ENCODE measurements around the gene RAF1. TPM values are rescaled to one million over a fixed set of nuclear protein-coding genes. Genes with fewer than 3 reads are reported as not detected.

RAF1 gene
- total and polyA plus RNA-seq, 2 donors (not counting 1 experiment from before 2014, with no cell fraction given) = 134 to 258 TPM

DNA sequence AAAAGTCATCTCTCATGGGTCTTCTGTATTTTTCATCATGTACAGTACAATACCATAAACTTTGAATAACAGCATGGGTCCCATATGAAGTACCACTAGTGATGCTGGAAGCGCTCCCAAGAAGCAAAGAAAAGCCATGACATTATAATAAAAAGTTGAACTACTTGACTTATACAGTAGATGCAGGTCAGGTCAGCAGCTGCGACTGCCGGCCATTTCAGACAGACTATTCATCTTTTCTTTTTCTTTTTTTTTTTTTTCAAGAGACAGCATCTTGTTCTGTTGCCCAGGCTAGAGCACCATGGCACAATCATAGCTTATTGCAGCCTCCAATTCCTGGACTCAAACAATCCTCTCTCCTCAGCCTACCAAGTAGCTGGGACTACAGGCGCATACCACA lies 10.2 kb downstream of the RAF1 start:
- Histone ChIP-seq H3K79me2 (ENCODE audit: control insufficient read depth, insufficient read depth, low read length) (peaks cover 94% of the 10 kb centered on the region), H3K9ac (ENCODE audit: insufficient read depth, low read length) (no peak overlapping the region), H3K4me2 (ENCODE audit: extremely low read depth, insufficient read depth, low read length) (no peak overlapping the region), H4K20me1 (ENCODE audit: control insufficient read depth, extremely low read depth, insufficient read depth, low read length) (no peaks in the 10 kb centered on the region), H3K4me1 (ENCODE audit: control insufficient read depth, extremely low read depth, insufficient read depth, low read length) (peaks cover 12% of the 10 kb centered on the region), H3K9me3 (ENCODE audit: control insufficient read depth, insufficient read depth, low read depth, low read length) (no peaks in the 10 kb centered on the region), H3K27ac (ENCODE audit: insufficient read depth, low read length) (no peak overlapping the region), H2AFZ (ENCODE audit: low read length) (no peak overlapping the region), H3K27me3 (ENCODE audit: control insufficient read depth, insufficient read depth, low read length) (no peaks in the 10 kb centered on the region), H3K36me3 (ENCODE audit: control insufficient read depth, insufficient read depth, low read length) (no peaks in the 10 kb centered on the region), H3K4me3 (replicated peaks in 1 of 4; ENCODE audit: control extremely low read depth in 1 of 4, insufficient read depth in 1 of 4, low read depth in 3 of 4, low read length in 4 of 4) (no peak overlapping the region)
- TF ChIP-seq, protein P1, sequence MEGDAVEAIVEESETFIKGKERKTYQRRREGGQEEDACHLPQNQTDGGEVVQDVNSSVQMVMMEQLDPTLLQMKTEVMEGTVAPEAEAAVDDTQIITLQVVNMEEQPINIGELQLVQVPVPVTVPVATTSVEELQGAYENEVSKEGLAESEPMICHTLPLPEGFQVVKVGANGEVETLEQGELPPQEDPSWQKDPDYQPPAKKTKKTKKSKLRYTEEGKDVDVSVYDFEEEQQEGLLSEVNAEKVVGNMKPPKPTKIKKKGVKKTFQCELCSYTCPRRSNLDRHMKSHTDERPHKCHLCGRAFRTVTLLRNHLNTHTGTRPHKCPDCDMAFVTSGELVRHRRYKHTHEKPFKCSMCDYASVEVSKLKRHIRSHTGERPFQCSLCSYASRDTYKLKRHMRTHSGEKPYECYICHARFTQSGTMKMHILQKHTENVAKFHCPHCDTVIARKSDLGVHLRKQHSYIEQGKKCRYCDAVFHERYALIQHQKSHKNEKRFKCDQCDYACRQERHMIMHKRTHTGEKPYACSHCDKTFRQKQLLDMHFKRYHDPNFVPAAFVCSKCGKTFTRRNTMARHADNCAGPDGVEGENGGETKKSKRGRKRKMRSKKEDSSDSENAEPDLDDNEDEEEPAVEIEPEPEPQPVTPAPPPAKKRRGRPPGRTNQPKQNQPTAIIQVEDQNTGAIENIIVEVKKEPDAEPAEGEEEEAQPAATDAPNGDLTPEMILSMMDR (conservative IDR thresholded peaks at IDR 0.05 in 1 of 2, IDR thresholded peaks at IDR 0.05 in 1 of 2; ENCODE audit: low read depth in 1 of 2, low read length in 2 of 2) = no peak
- no peak for TF ChIP-seq EZH2 (IDR thresholded peaks at IDR 0.05; ENCODE audit: low read length, missing control alignments)
- peak; percentile 9 to 64 for DNase-seq (ENCODE audit: low read depth in 2 of 2)

DNA sequence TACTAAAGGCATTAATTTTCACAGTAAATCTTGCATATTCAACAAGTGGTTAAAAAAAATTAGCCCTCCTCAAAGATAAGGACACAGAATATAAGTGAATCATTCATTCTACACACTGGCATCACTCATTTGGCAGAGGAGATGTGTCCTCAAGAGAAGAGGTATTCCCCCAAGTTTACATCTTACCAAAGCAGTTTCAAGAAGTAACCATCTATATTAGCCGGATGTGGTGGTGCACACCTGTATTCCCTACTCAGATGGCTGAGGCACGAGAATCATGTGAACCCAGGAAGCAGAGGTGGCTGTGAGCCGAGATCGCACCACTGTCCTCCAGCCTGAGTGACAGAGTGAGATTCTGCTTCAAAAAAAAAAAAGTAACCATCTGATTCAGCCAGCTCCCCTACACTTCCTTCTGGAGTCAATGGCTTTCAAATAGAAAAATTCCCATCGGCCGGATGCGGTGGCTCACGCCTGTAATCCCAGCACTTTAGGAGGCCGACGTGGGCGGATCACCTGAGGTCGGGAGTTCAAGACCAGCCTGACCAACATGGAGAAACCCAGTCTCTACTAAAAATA lies 15.4 kb downstream of the RAF1 start:
- no peak overlapping the region for H2AFZ ChIP-seq (ENCODE audit: low read length)
- H3K27me3 ChIP-seq (ENCODE audit: control insufficient read depth, insufficient read depth, low read length) = no peaks in the 10 kb centered on the region
- H3K36me3 ChIP-seq (ENCODE audit: control insufficient read depth, insufficient read depth, low read length) = no peaks in the 10 kb centered on the region
- no peak overlapping the region for H3K4me3 ChIP-seq (replicated peaks in 1 of 4; ENCODE audit: control extremely low read depth in 1 of 4, insufficient read depth in 1 of 4, low read depth in 3 of 4, low read length in 4 of 4)
- no peak overlapping the region for H3K9ac ChIP-seq (ENCODE audit: insufficient read depth, low read length)
- peaks cover 87% of the 10 kb centered on the region for H3K79me2 ChIP-seq (ENCODE audit: control insufficient read depth, insufficient read depth, low read length)
- no peak for DNase-seq (ENCODE audit: low read depth in 2 of 2)
- H3K27ac ChIP-seq (ENCODE audit: insufficient read depth, low read length) = no peak overlapping the region
- H3K4me2 ChIP-seq (ENCODE audit: extremely low read depth, insufficient read depth, low read length) = no peak overlapping the region
- TF ChIP-seq, protein P1 (conservative IDR thresholded peaks at IDR 0.05 in 1 of 2, IDR thresholded peaks at IDR 0.05 in 1 of 2; ENCODE audit: low read depth in 1 of 2, low read length in 2 of 2) = no peak
- TF ChIP-seq EZH2 (IDR thresholded peaks at IDR 0.05; ENCODE audit: low read length, missing control alignments) = no peak
- H3K9me3 ChIP-seq (ENCODE audit: control insufficient read depth, insufficient read depth, low read depth, low read length) = no peaks in the 10 kb centered on the region
- peaks cover 9% of the 10 kb centered on the region for H3K4me1 ChIP-seq (ENCODE audit: control insufficient read depth, extremely low read depth, insufficient read depth, low read length)
- no peaks in the 10 kb centered on the region for H4K20me1 ChIP-seq (ENCODE audit: control insufficient read depth, extremely low read depth, insufficient read depth, low read length)

DNA sequence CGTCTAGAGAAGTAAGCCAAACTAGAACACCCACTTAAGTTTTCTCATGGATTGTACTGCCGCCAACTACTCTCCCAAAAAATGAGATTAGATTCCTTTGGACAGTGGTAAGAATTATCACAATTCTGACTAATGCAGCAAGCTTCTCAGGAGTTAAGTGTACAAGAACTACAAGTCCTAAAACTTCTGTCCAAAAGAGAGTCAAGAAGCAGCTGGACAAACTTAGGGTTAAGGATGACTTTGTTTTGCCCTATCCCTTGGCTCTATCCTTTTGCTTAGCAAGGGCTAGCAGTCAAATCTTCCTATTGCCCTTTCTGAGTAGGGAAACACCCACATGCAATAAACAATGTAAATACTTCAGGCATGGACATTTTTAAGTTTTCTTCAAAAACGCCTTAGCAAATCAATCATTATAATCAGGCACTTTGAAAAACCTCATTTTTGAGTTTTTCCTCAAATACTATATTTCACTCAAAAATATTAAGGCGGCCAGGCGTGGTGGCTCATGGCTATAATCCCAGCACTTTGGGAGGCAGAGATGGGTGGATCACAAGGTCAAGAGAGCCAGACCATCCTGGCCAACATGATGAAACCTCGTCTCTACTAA lies 19.5 kb downstream of the RAF1 start:
- Histone ChIP-seq H3K27ac (ENCODE audit: insufficient read depth, low read length) (peak overlapping the region; percentile 29), H3K79me2 (ENCODE audit: control insufficient read depth, insufficient read depth, low read length) (peaks cover 80% of the 10 kb centered on the region), H3K4me1 (ENCODE audit: control insufficient read depth, extremely low read depth, insufficient read depth, low read length) (peaks cover 7% of the 10 kb centered on the region), H3K9ac (ENCODE audit: insufficient read depth, low read length) (no peak overlapping the region), H4K20me1 (ENCODE audit: control insufficient read depth, extremely low read depth, insufficient read depth, low read length) (no peaks in the 10 kb centered on the region), H3K9me3 (ENCODE audit: control insufficient read depth, insufficient read depth, low read depth, low read length) (no peaks in the 10 kb centered on the region), H3K27me3 (ENCODE audit: control insufficient read depth, insufficient read depth, low read length) (no peaks in the 10 kb centered on the region), H2AFZ (ENCODE audit: low read length) (no peak overlapping the region), H3K36me3 (ENCODE audit: control insufficient read depth, insufficient read depth, low read length) (no peaks in the 10 kb centered on the region), H3K4me3 (replicated peaks in 1 of 4; ENCODE audit: control extremely low read depth in 1 of 4, insufficient read depth in 1 of 4, low read depth in 3 of 4, low read length in 4 of 4) (no peak overlapping the region), H3K4me2 (ENCODE audit: extremely low read depth, insufficient read depth, low read length) (peak overlapping the region; percentile 13)
- no peak for TF ChIP-seq EZH2 (IDR thresholded peaks at IDR 0.05; ENCODE audit: low read length, missing control alignments)
- TF ChIP-seq, protein P1 (conservative IDR thresholded peaks at IDR 0.05 in 1 of 2, IDR thresholded peaks at IDR 0.05 in 1 of 2; ENCODE audit: low read depth in 1 of 2, low read length in 2 of 2) = no peak
- peak; percentile 48 to 92 for DNase-seq (ENCODE audit: low read depth in 2 of 2)

Data from fibroblast of lung (primary cell).